WTC11 (cell line): ENCODE data around the gene PCDHGB4. TPM values are rescaled to one million over a fixed set of nuclear protein-coding genes. Genes with fewer than 3 reads are reported as not detected.

Source experiments
- ATAC-seq: fragments of 200-7000 bp; cut with Tn5 transposase; 2 replicates; pipeline ENCODE4 v1.10.0; 2021; ENCODE audit warnings: mild to moderate bottlenecking, moderate library complexity
- CTCF ChIA-PET: fragments of 300-600 bp; sonication (Branson Sonifier 250); formaldehyde crosslinking; loops from one replicate; lab custom pipeline; 2021; ENCODE audit warnings: antibody characterized with exemption; lab: Charles Lee
- POLR2A ChIA-PET: fragments of 350-600 bp; sonication (Branson Sonifier 250); formaldehyde crosslinking; loops from one replicate; lab custom pipeline; 2021; ENCODE audit warnings: antibody characterized with exemption; lab: Charles Lee
- DNase-seq: peaks from one replicate; pipeline ENCODE4 v3.0.0; 2021; ENCODE audit warnings: low spot score
- H3K27ac Mint-ChIP-seq: 2 replicates; pipeline ENCODE4 v1.8.0; 2021; ENCODE audit warnings: mixed read lengths
- H3K27me3 Mint-ChIP-seq: 2 replicates; pipeline ENCODE4 v1.8.0; 2021; ENCODE audit warnings: low read depth, mild to moderate bottlenecking, moderate library complexity, mixed read lengths
- H3K36me3 Mint-ChIP-seq: 2 replicates; pipeline ENCODE4 v1.8.0; 2021; ENCODE audit warnings: mixed read lengths
- H3K4me1 Mint-ChIP-seq: 2 replicates; pipeline ENCODE4 v1.8.0; 2022; ENCODE audit warnings: mixed read lengths
- H3K4me3 Mint-ChIP-seq: 2 replicates; pipeline ENCODE4 v1.8.0; 2021; ENCODE audit warnings: mild to moderate bottlenecking, moderate library complexity, mixed read lengths
- H3K9me3 Mint-ChIP-seq: 2 replicates; pipeline ENCODE4 v1.8.0; 2021; ENCODE audit warnings: mixed read lengths
- ATF3 ChIP-seq: sonication (generic); formaldehyde crosslinking; conservative IDR thresholded peaks from 2 replicates; pipeline ENCODE4 v1.8.1; 2022; ENCODE audit warnings: mild to moderate bottlenecking, missing genetic modification reagents
- CTCF ChIP-seq: fragments of 200-600 bp; IDR thresholded peaks from 2 replicates; pipeline ENCODE4 v1.8.0; 2022; ENCODE audit warnings: antibody characterized with exemption
- ETV6 ChIP-seq: sonication (generic); formaldehyde crosslinking; IDR thresholded peaks from 2 replicates; pipeline ENCODE4 v1.8.1; 2022; ENCODE audit warnings: mild to moderate bottlenecking, missing genetic modification reagents
- HMGA2 ChIP-seq: fragments of 250-450 bp; sonication (Bioruptor Pico); IDR thresholded peaks from 2 replicates; pipeline ENCODE4 v1.4.0; 2021; ENCODE audit warnings: mild to moderate bottlenecking, moderate library complexity
- HMGXB4 ChIP-seq: sonication (generic); formaldehyde crosslinking; IDR thresholded peaks from 2 replicates; pipeline ENCODE4 v1.8.1; 2023; ENCODE audit warnings: mild to moderate bottlenecking, moderate library complexity, missing genetic modification reagents
- MXD4 ChIP-seq: fragments of 250-450 bp; sonication (Bioruptor Pico); IDR thresholded peaks from 2 replicates; pipeline ENCODE4 v1.8.0; 2021; ENCODE audit warnings: mild to moderate bottlenecking, moderate library complexity, borderline replicate concordance
- MYBL2 ChIP-seq: sonication (generic); formaldehyde crosslinking; IDR thresholded peaks from 2 replicates; pipeline ENCODE4 v1.8.1; 2023; ENCODE audit warnings: mild to moderate bottlenecking, moderate library complexity, missing genetic modification reagents
- NFYB ChIP-seq: sonication (generic); formaldehyde crosslinking; conservative IDR thresholded peaks from 2 replicates; pipeline ENCODE4 v1.8.0; 2022; ENCODE audit warnings: low read depth, missing genetic modification reagents
- PREB ChIP-seq: sonication (generic); formaldehyde crosslinking; IDR thresholded peaks from 2 replicates; pipeline ENCODE4 v1.8.1; 2022; ENCODE audit warnings: mild to moderate bottlenecking, missing genetic modification reagents, moderate library complexity, borderline replicate concordance
- PRRX2 ChIP-seq: fragments of 250-450 bp; sonication (Bioruptor Pico); IDR thresholded peaks from 2 replicates; pipeline ENCODE4 v1.8.0; 2021; ENCODE audit warnings: mild to moderate bottlenecking
- TEAD4 ChIP-seq: sonication (generic); formaldehyde crosslinking; IDR thresholded peaks from 2 replicates; pipeline ENCODE4 v1.8.0; 2022; ENCODE audit warnings: mild to moderate bottlenecking, missing genetic modification reagents
- TP53 ChIP-seq: sonication (generic); formaldehyde crosslinking; IDR thresholded peaks from 2 replicates; pipeline ENCODE4 v1.8.1; 2023; ENCODE audit warnings: mild to moderate bottlenecking, missing genetic modification reagents
- USF1 ChIP-seq: sonication (generic); formaldehyde crosslinking; IDR thresholded peaks from 2 replicates; pipeline ENCODE4 v1.8.0; 2022; ENCODE audit warnings: mild to moderate bottlenecking, missing genetic modification reagents
- ZBTB21 ChIP-seq: sonication (generic); formaldehyde crosslinking; IDR thresholded peaks from 2 replicates; pipeline ENCODE4 v1.8.1; 2023; ENCODE audit warnings: mild to moderate bottlenecking, missing genetic modification reagents, borderline replicate concordance
- ZBTB43 ChIP-seq: sonication (generic); formaldehyde crosslinking; IDR thresholded peaks from 2 replicates; pipeline ENCODE4 v1.8.1; 2023; ENCODE audit warnings: mild to moderate bottlenecking, missing genetic modification reagents
- ZNF317 ChIP-seq: sonication (generic); formaldehyde crosslinking; IDR thresholded peaks from 2 replicates; pipeline ENCODE4 v1.8.1; 2023; ENCODE audit warnings: low read depth, mild to moderate bottlenecking, moderate library complexity, missing genetic modification reagents, borderline replicate concordance
- ZNF416 ChIP-seq: fragments of 250-450 bp; sonication (Bioruptor Pico); IDR thresholded peaks from 2 replicates; pipeline ENCODE4 v1.9.0; 2021; ENCODE audit warnings: mild to moderate bottlenecking, inconsistent platforms
- ZNF532 ChIP-seq: fragments of 250-450 bp; sonication (Bioruptor Pico); IDR thresholded peaks from 2 replicates; pipeline ENCODE4 v1.9.0; 2021; ENCODE audit warnings: mild to moderate bottlenecking, borderline replicate concordance
- ZSCAN18 ChIP-seq: fragments of 250-450 bp; sonication (Bioruptor Pico); IDR thresholded peaks from 2 replicates; pipeline ENCODE4 v2.1.2; 2022; ENCODE audit warnings: mild to moderate bottlenecking, moderate library complexity
- total RNA-seq: library from RNA; stranded (reverse); gene quantifications from 3 replicates; pipeline ENCODE4 v1.2.3, GENCODE V29; 2021

The PCDHGB4 gene
- total RNA-seq, 1 experiment from 2014 or later, result 9.1 TPM

- TF ChIP-seq TEAD4 (CRISPR knock-in tag), result no peak
Observed at GRCh38 chr5:141360685-141361084, 26.8 kb upstream of the PCDHGB4 start (continued).

GRCh38 chr5:141362719-141363118 is 24.8 kb upstream of the PCDHGB4 start:
- no peak overlapping the region for H3K27ac Mint-ChIP-seq
- no peak for ATAC-seq
- CTCF ChIA-PET, result interaction anchor here (0.8 to 1.3 kb wide), 5 partner anchors 25 to 201 kb away, joined by 3 to 5 read pairs (median 3); partner anchors contain the start of genes PCDHB14, PCDHB15 and PCDHGB4
- POLR2A ChIA-PET, result no interaction called here
- peaks cover 65% of the 10 kb centered on the region for H3K36me3 Mint-ChIP-seq
- peak overlapping the region; percentile 2; the same call in 1 of the 2 replicates for H3K4me3 Mint-ChIP-seq
- no peak for TF ChIP-seq CTCF
- no peak for TF ChIP-seq TP53 (CRISPR knock-in tag)
- no peak for TF ChIP-seq ZNF416 (CRISPR knock-in tag)
- TF ChIP-seq, all 79 proteins: peak for 0
- peaks cover 27% of the 10 kb centered on the region for H3K4me1 Mint-ChIP-seq
- DNase-seq, result no peak
- peaks cover 60% of the 10 kb centered on the region for H3K9me3 Mint-ChIP-seq
- H3K27me3 Mint-ChIP-seq, result peaks cover 21% of the 10 kb centered on the region

GRCh38 chr5:141363952-141364660 is 23.4 kb upstream of the PCDHGB4 start, which contains the start of gene PCDHGA5:
PCDHGA5 (plus strand) TSS chr5:141364162; CDS start chr5:141364331, 169 bp downstream.
- Mint-ChIP-seq H3K36me3 (peaks cover 65% of the 10 kb centered on the region), H3K4me3 (peak within 1 kb of the TSS; percentile 2; the same call in 1 of the 2 replicates)
- no peak for TF ChIP-seq MYBL2 (CRISPR knock-in tag)
- TF ChIP-seq PREB (CRISPR knock-in tag), result no peak
- TF ChIP-seq ZNF317 (CRISPR knock-in tag), result no peak
- no peak for TF ChIP-seq PRRX2
- TF ChIP-seq MXD4 (CRISPR knock-in tag), result no peak
- TF ChIP-seq NFYB (CRISPR knock-in tag), result no peak
- no peak for TF ChIP-seq ETV6 (CRISPR knock-in tag)
- TF ChIP-seq ZSCAN18 (CRISPR knock-in tag), result no peak
- TF ChIP-seq HMGA2 (CRISPR knock-in tag), result no peak
- no peak for TF ChIP-seq ATF3 (CRISPR knock-in tag)
- TF ChIP-seq ZNF532 (CRISPR knock-in tag), result no peak
- no peak for TF ChIP-seq USF1
- no peak for TF ChIP-seq ZBTB21
- TF ChIP-seq HMGXB4, result no peak
- no peak for TF ChIP-seq ZBTB43 (CRISPR knock-in tag)

More at GRCh38 chr5:141363952-141364660, 23.4 kb upstream of the PCDHGB4 start, which contains the start of gene PCDHGA5:
- DNase-seq, result no peak
- Mint-ChIP-seq H3K27ac (no peak within 1 kb of the TSS), H3K27me3 (peaks cover 21% of the 10 kb centered on the region), H3K9me3 (peaks cover 60% of the 10 kb centered on the region), H3K4me1 (peaks cover 27% of the 10 kb centered on the region)
- ChIA-PET CTCF (interaction anchor here (0.5 to 2.1 kb wide), 17 partner anchors 10 to 203 kb away, joined by 3 to 11 read pairs (median 4); partner anchors contain the start of genes PCDHB10, PCDHB11, PCDHB14 and PCDHB15), POLR2A (no interaction called here)
- no peak for ATAC-seq
